Activated T-helper 1 cell treated with Interleukin-2 at 50 U/mL for 16 hours (primary cell): Measurements from ENCODE around the gene AGBL5.

Experiments used
- DNase-seq: peaks from one replicate; pipeline ENCODE4 v3.0.0-alpha.2; 2020; ENCODE audit warnings: low read depth

Gene AGBL5

GRCh38 chr2:27050996-27051901 is at the start of gene AGBL5:
AGBL5 (plus strand) TSS chr2:27051668; CDS start chr2:27052959, 1,291 bp downstream.
- peak; percentile 91 for DNase-seq

- no peak for DNase-seq
Measured at GRCh38 chr2:27001950-27002349, 49.5 kb upstream of the AGBL5 start.

- DNase-seq = no peak
Measured at GRCh38 chr2:27003007-27003406, 48.5 kb upstream of the AGBL5 start.

DNA sequence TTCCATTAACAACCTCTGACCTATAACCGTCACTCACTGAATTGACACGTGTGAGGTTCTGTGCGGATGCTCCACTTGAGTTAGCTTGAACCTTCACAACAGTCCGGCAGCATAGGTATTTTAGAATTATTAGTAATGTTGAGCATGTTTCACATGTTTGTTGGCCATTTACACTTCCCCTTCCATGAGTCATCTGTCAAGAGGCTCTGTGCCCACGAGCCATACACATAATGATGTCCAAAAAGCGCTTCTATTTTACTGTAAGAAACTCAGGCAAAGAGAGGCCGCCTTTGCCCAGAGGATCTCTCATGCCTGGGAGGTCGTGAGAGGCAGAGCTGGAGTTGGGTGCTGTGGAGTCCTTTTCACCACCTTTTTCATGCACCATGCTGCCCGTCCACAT is 47.6 kb upstream of the AGBL5 start:
- no peak for DNase-seq

GRCh38 chr2:27006602-27007415 is 44.7 kb upstream of the AGBL5 start:
- DNase-seq = no peak

DNA sequence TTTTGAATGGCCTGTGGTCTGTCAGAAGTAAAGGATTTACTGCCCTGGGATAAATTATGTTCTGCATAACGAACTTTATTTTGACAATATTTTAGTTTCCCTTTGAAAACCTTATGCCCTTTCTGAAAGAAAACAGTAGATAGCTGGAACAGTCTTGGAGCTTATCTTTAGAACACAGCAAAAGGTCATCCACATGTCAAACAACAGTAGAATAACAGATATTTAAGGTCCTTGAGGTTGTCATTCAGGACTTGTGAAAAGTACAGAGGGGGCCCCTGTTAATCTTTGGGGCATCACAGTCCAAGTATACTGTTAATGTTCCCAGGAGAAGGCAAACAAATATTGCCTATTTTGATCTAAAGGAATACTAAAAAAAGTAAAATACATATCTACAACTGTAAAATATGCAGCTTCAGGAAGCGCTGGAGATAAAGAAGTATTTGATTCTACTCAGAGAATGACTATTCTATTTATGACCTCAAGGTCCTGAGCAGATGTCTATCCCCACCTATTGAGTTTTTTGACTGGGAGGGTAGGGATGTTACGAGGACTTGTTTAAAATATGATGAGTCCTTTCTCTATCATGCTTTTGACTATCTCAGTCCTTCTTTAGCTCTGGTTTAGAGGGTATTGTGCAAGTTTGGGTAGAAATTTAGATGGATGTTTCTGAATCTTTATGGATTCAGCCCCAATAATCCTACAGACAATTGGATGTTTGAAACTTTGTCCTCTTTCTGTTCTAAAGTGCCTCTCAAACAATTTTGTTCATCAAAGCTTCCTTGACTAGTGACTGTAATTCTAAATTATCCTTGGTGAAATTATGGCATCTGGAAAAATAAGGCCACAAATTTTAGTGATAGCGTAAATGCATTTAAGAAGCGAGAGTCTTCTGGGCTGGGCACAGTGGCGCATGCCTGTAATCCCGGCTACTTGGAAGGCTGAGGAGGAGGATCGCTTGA is 43.8 kb upstream of the AGBL5 start:
- DNase-seq = no peak

DNA sequence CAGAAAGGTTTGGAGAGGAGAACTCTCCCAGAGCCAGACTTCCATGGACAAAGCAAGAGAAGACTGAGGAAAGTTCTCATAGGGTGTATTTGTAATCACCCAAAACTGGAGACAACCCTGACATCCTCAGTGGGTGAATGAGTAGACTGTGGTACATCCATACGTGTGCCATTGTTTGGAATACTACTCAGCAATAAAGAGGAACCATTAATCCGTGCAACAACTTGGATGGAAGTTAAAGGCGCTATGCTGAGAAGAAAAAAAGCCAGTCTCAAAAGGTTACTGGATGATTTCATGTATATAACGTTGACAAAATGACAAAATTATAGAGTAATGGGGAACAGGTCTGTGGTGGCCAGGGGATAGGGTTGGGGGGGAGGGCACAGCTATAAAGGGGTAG is 42.8 kb upstream of the AGBL5 start:
- no peak for DNase-seq

- DNase-seq = no peak
Measured at GRCh38 chr2:27009083-27009482, 42.4 kb upstream of the AGBL5 start.

DNA sequence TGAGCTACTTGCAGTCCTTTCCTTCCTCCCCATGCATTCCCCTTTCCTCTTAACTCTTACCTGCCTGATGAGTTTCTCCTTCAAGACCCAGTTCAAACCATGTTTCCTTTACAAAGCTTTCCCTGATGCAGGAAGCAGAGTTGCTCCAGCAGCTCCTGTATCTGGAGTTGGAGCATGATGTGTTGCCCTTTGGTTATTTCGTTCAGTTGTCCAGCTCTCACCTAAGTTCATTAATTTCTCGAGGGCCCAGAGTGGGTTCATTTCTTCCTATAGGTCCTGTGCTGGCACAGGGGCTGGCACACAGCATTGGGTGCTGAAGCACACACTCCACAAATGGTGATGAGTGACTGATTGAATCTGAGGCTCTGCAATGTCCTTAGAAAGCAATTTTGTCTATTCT is 41.8 kb upstream of the AGBL5 start:
- DNase-seq = no peak

DNA sequence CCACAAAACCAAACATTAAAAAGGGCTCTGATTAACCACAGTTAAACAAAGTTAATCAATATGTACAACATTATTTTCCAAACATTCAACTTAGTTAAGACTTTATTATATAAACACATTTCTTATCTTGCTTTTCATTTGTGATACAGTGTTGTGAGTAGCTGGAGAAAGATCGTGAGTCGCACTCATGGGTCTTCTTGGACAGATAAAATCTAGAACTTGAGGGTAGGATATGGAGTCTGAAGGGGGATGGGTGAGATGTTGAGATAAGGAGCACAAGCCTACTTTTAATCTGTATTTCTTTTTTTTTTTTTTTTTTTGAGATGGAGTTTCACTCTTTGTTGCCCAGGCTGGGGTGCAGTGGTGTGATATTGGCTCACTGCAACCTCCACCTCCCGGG is 41.3 kb upstream of the AGBL5 start:
- DNase-seq = no peak

DNA sequence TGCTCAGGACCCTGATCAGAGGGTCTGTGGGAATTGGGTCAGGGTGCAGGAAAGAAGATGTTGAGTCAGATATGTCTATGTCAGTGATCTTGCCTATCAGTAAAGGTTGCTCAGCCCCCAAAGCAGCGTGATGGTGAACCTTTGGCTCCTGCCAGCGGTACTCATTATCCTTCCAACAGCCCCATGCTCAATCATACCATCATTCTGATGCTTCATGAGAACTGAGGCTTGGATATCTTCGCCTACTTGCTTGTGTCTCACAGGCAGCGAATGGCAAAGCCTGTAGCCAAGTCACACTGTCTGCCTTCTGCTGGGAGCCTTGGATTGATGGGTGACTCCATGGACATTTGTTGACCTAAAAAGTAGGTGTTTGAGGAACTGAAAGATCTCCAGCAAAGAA is 37.7 kb upstream of the AGBL5 start:
- DNase-seq = no peak

DNA sequence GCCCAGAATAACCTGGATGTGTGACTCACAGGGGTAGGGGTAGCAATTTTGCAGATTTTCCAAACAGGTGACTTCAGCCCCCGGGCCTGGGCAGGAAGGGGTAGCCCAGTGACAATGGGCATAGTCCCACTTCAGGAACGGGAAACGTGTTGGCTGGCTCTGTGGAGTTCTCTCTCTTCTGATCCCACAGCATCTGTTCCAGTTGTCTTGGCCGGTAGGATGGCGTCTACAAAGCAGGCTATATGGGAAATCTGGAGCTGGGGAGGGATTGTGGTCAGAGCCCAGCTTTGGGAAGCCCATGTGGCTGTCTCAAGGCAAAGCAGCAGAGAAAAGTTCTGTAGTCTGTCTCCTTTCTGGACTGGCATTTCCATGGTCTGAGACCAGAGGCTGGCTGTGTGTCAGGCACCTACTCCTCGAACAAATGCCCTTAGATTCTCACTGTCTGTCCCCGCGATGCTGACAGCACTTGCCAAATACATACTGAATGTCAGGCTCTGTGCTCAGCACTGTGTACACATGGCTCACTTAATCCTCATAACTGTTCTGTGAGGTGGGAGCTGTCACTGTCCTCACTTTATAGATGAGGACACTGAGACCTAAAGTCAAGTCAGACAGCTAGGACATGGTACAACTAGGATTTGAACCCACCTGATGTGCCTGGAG is 36.6 kb upstream of the AGBL5 start:
- no peak for DNase-seq

DNA sequence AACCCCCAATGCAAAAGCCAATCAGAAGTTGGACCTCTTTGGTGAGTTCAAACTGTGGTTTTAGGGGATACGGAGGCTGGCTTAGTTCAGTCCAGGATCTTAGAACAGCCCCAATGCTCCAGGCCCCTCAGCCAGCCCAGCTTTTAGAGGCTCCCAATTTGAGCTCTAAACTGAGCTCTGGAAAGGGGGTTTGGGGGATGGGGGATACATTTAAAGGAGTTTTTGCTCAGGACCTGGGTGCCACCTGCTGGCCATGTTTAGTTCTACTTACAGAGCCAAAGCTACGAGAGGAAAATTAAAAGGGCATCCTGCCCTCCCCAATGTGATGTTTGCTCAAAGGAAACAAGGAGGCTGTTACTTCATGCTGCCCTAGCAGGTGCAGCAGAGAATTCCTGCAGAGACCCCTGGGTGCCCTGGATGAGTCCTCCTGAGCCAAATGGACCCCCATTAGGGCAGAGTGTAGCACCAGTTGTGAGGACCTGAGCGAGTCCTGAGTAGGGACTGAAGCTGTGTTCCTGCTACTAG is 34.6 kb upstream of the AGBL5 start:
- DNase-seq = no peak

GRCh38 chr2:27018142-27018541 is 33.3 kb upstream of the AGBL5 start:
- no peak for DNase-seq

- no peak for DNase-seq
Measured at GRCh38 chr2:27019459-27019858, 32.0 kb upstream of the AGBL5 start.

- DNase-seq = no peak
Measured at GRCh38 chr2:27019931-27020855, 31.3 kb upstream of the AGBL5 start.

GRCh38 chr2:27021253-27022049 is 30.0 kb upstream of the AGBL5 start:
- no peak for DNase-seq

GRCh38 chr2:27023740-27024139 is 27.7 kb upstream of the AGBL5 start:
- DNase-seq = no peak

- DNase-seq = no peak
Measured at GRCh38 chr2:27024188-27024587, 27.3 kb upstream of the AGBL5 start.
